ENCODE measurements around the gene COX7A2. TPM values are rescaled to one million over a fixed set of nuclear protein-coding genes. Genes with fewer than 3 reads are reported as not detected.

The COX7A2 gene
- total RNA-seq, 1 experiment from 2014 or later: 516 TPM

- no peak overlapping the region for H2BK120ac ChIP-seq (ENCODE audit: low read depth, low read length, poor library complexity, severe bottlenecking)
- no peak overlapping the region for H3K9ac ChIP-seq (ENCODE audit: extremely low read depth, insufficient read length, low read length)
- no peak overlapping the region for H3K56ac ChIP-seq (ENCODE audit: insufficient read length, low read depth, low read length)
- no peak overlapping the region for H3T11ph ChIP-seq (ENCODE audit: low read length)
- H2BK5ac ChIP-seq (ENCODE audit: insufficient read length, low read length): no peak overlapping the region
- H3K4me2 ChIP-seq (ENCODE audit: insufficient read depth, insufficient read length, low read length): no peak overlapping the region
- Mint-ChIP-seq H3K27me3 (ENCODE audit: low read depth) (no peaks in the 10 kb centered on the region), H3K36me3 (ENCODE audit: insufficient read depth in 1 of 3, low read depth in 3 of 3) (no peaks in the 10 kb centered on the region), H3K27ac (peak overlapping the region in 1 of 3 experiments; percentile 5; a peak in 2 of 7 replicates), H3K4me3 (no peak overlapping the region), H3K9me3 (no peaks in the 10 kb centered on the region), H3K4me1 (peaks cover 17% of the 10 kb centered on the region in 2 experiments)
- H2AK5ac ChIP-seq (ENCODE audit: insufficient read length, low read length): no peak overlapping the region
- H3K79me2 ChIP-seq (ENCODE audit: insufficient read depth, low read length): no peaks in the 10 kb centered on the region
- no peak overlapping the region for H3K14ac ChIP-seq (ENCODE audit: insufficient read depth, low read length)
- H2BK12ac ChIP-seq (ENCODE audit: insufficient read length, low read depth, low read length): no peak overlapping the region
- no peak overlapping the region for H3K4ac ChIP-seq (ENCODE audit: low read depth, low read length)
- no peak overlapping the region for H2BK20ac ChIP-seq (ENCODE audit: low read depth, low read length, poor library complexity, severe bottlenecking)
- H3K23ac ChIP-seq (ENCODE audit: insufficient read length, low read depth, low read length): no peak overlapping the region
- H4K8ac ChIP-seq (replicated peaks; ENCODE audit: insufficient read length, low read depth, low read length): no peak overlapping the region
- H2BK15ac ChIP-seq (ENCODE audit: low read depth, low read length): no peak overlapping the region
- no peak overlapping the region for H3K18ac ChIP-seq (ENCODE audit: insufficient read length, low read depth, low read length)
- no peaks in the 10 kb centered on the region for H3K23me2 ChIP-seq (ENCODE audit: insufficient read length, low read depth, low read length, poor library complexity, severe bottlenecking)
- no peak overlapping the region for H3K27ac ChIP-seq (ENCODE audit: insufficient read length, low read depth, low read length)
- no peak for DNase-seq
- no CpG with 5 or more reads among the region's 6 CpGs for WGBS (ENCODE audit: extremely low coverage, insufficient read length, low lambda C conversion rate)
- no peak overlapping the region for H4K91ac ChIP-seq (ENCODE audit: insufficient read length, low read depth, low read length)
- H4K20me1 ChIP-seq (ENCODE audit: control insufficient read depth, insufficient read depth, insufficient read length): no peaks in the 10 kb centered on the region
- H3K4me1 ChIP-seq (ENCODE audit: insufficient read depth, low read length): no peaks in the 10 kb centered on the region; the same call in 1 of the 2 replicates
- no peak overlapping the region for H2AFZ ChIP-seq (ENCODE audit: low read length)
- H3K27me3 ChIP-seq (ENCODE audit: insufficient read depth, low read length): no peaks in the 10 kb centered on the region
- no peaks in the 10 kb centered on the region for H3K79me1 ChIP-seq (ENCODE audit: insufficient read depth, low read depth, low read length, poor library complexity, severe bottlenecking)
- TF ChIP-seq, protein P1, sequence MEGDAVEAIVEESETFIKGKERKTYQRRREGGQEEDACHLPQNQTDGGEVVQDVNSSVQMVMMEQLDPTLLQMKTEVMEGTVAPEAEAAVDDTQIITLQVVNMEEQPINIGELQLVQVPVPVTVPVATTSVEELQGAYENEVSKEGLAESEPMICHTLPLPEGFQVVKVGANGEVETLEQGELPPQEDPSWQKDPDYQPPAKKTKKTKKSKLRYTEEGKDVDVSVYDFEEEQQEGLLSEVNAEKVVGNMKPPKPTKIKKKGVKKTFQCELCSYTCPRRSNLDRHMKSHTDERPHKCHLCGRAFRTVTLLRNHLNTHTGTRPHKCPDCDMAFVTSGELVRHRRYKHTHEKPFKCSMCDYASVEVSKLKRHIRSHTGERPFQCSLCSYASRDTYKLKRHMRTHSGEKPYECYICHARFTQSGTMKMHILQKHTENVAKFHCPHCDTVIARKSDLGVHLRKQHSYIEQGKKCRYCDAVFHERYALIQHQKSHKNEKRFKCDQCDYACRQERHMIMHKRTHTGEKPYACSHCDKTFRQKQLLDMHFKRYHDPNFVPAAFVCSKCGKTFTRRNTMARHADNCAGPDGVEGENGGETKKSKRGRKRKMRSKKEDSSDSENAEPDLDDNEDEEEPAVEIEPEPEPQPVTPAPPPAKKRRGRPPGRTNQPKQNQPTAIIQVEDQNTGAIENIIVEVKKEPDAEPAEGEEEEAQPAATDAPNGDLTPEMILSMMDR (conservative IDR thresholded peaks at IDR 0.05): no peak
- H4K5ac ChIP-seq (ENCODE audit: insufficient read length, low read depth, low read length): no peak overlapping the region
- no peaks in the 10 kb centered on the region for H3K9me3 ChIP-seq (ENCODE audit: control insufficient read depth, low read depth, low read length)
These were observed 19.2 kb downstream of the COX7A2 start for GRCh38 chr6:75224303-75224926.
